OCI-LY1 (cell line): ENCODE measurements around the gene ZNF22.

Source experiments
- CTCF ChIP-seq: fragments of 200-600 bp; sonication (generic), shearing (Covaris generic); IDR thresholded peaks from 2 replicates; pipeline ENCODE4 v1.5.1; 2017; ENCODE audit warnings: mild to moderate bottlenecking, antibody characterized with exemption, low read length, moderate library complexity, mixed read lengths
- EZH2 ChIP-seq: fragments of 200-600 bp; sonication (generic), shearing (Covaris generic); IDR thresholded peaks from 2 replicates; pipeline ENCODE4 v1.8.0; 2017; ENCODE audit warnings: borderline replicate concordance, mixed run types, mild to moderate bottlenecking, antibody characterized with exemption, low read length, moderate library complexity, mixed read lengths

GRCh38 chr10:44983895-44984278, 16.8 kb upstream of the ZNF22 start:
- no peak for TF ChIP-seq CTCF
- no peak for TF ChIP-seq EZH2
